Fibroblast of villous mesenchyme (primary cell): Measurements from ENCODE around the gene PCDH9. TPM values are rescaled to one million over a fixed set of nuclear protein-coding genes. Genes with fewer than 3 reads are reported as not detected.

Experiments used
- DNase-seq: peaks from one replicate; pipeline ENCODE4 v3.0.0-alpha.2; 2010; ENCODE audit warnings: low read depth
- H3K4me3 ChIP-seq: 2 replicates; pipeline ENCODE4 v1.5.1; 2011; ENCODE audit warnings: low read depth, mild to moderate bottlenecking, low read length
- CTCF ChIP-seq: IDR thresholded peaks from 2 replicates; pipeline ENCODE4 v1.5.1; 2012; ENCODE audit warnings: low read depth, mild to moderate bottlenecking, low read length; ENCODE audit not compliant: insufficient read depth
- total RNA-seq: library from RNA; depleted of rRNA; stranded (reverse); fragments of >200 nt; gene quantifications from 2 replicates; pipeline ENCODE4 v1.2.3, GENCODE V29; 2012

The PCDH9 gene
- total RNA-seq, 1 donor = 9.9 TPM

- DNase-seq = no peak
- no peak overlapping the region for H3K4me3 ChIP-seq
- no peak for TF ChIP-seq CTCF
These were observed 652.8 kb downstream of the PCDH9 start for GRCh38 chr13:66577358-66577757.

- no peak overlapping the region for H3K4me3 ChIP-seq
- no peak for DNase-seq
- no peak for TF ChIP-seq CTCF
These were observed 653.8 kb downstream of the PCDH9 start for GRCh38 chr13:66576381-66576780.

GRCh38 chr13:66574606-66575005, 655.5 kb downstream of the PCDH9 start:
- no peak for DNase-seq
- no peak for TF ChIP-seq CTCF
- no peak overlapping the region for H3K4me3 ChIP-seq

GRCh38 chr13:66567899-66568612, 662.1 kb downstream of the PCDH9 start:
- no peak for DNase-seq
- no peak for TF ChIP-seq CTCF
- no peak overlapping the region for H3K4me3 ChIP-seq

- DNase-seq = no peak
- H3K4me3 ChIP-seq = no peak overlapping the region
- TF ChIP-seq CTCF = no peak
These were observed 664.9 kb downstream of the PCDH9 start for GRCh38 chr13:66565279-66565678.

- TF ChIP-seq CTCF = no peak
- H3K4me3 ChIP-seq = no peak overlapping the region
- DNase-seq = no peak
These were observed 667.1 kb downstream of the PCDH9 start for GRCh38 chr13:66563076-66563475.

- no peak for TF ChIP-seq CTCF
- no peak overlapping the region for H3K4me3 ChIP-seq
- DNase-seq = no peak
These were observed 668.1 kb downstream of the PCDH9 start for GRCh38 chr13:66562054-66562453.
